HEK293 (cell line): ENCODE data around the gene SOCS1.

Experiments
- CTCF ChIA-PET: fragments of 350-600 bp; formaldehyde crosslinking; extraction: SDS; loops from one replicate; lab custom pipeline; 2021; ENCODE audit warnings: antibody characterized with exemption; lab: Yijun Ruan, JAX
- POLR2A ChIA-PET: fragments of 300-600 bp; formaldehyde crosslinking; extraction: SDS; loops from one replicate; lab custom pipeline; 2020; ENCODE audit warnings: antibody characterized with exemption, inconsistent platforms; lab: Yijun Ruan, JAX
- H3K27ac ChIP-seq: fragments of 200-500 bp; sonication (Bioruptor generic); 2 replicates; pipeline ENCODE4 v1.5.1; 2014; ENCODE audit warnings: low read depth, low read length, control low read depth, inconsistent platforms; ENCODE audit errors: extremely low read depth
- H3K36me3 ChIP-seq, 2 experiments: fragments of 200-500 bp in 1 of 2; sonication (Bioruptor generic) in 1 of 2; 1 replicate in 1 of 2; 2 replicates in 1 of 2; pipeline ENCODE4 v1.5.1; 2014 to 2017; ENCODE audit warnings: inconsistent platforms in 2 of 2, low read length in 2 of 2; ENCODE audit not compliant: control insufficient read depth in 2 of 2, insufficient read depth in 1 of 2
- H3K4me1 ChIP-seq: fragments of 200-500 bp; sonication (Bioruptor generic); 2 replicates; pipeline ENCODE4 v1.5.1; 2014; ENCODE audit warnings: mild to moderate bottlenecking, low read length, inconsistent platforms; ENCODE audit not compliant: control insufficient read depth, insufficient read depth
- H3K4me3 ChIP-seq: 2 replicates; pipeline ENCODE4 v1.5.1; 2011; ENCODE audit warnings: low read depth, mild to moderate bottlenecking, control low read depth, low read length, moderate library complexity
- H3K9me3 ChIP-seq: fragments of 200-500 bp; sonication (Bioruptor generic); 2 replicates; pipeline ENCODE4 v1.5.1; 2014; ENCODE audit warnings: low read depth, low read length, inconsistent platforms; ENCODE audit not compliant: control insufficient read depth, insufficient read depth
- EGR2 ChIP-seq: fragments of 450-650 bp; formaldehyde crosslinking; IDR thresholded peaks from 2 replicates; pipeline ENCODE4 v1.5.1; 2016; ENCODE audit warnings: low read depth, missing biosample characterization, missing genetic modification characterization
- KLF10 ChIP-seq: fragments of 450-650 bp; IDR thresholded peaks from 2 replicates; pipeline ENCODE4 v1.5.1; 2018; ENCODE audit warnings: missing biosample characterization, mild to moderate bottlenecking, missing genetic modification characterization
- PRDM4 ChIP-seq: fragments of 450-650 bp; formaldehyde crosslinking; IDR thresholded peaks from 2 replicates; pipeline ENCODE4 v1.5.1; 2017; ENCODE audit warnings: missing biosample characterization, missing genetic modification characterization
- PRDM6 ChIP-seq: fragments of 450-650 bp; formaldehyde crosslinking; IDR thresholded peaks from 2 replicates; pipeline ENCODE4 v1.5.1; 2017; ENCODE audit warnings: missing biosample characterization, missing genetic modification characterization
- SETDB1 ChIP-seq: IDR thresholded peaks from one replicate; pipeline ENCODE4 v1.6.1; 2017; ENCODE audit warnings: mild to moderate bottlenecking, low read length, moderate library complexity, mixed read lengths; ENCODE audit not compliant: insufficient read length
- ZBTB6 ChIP-seq: fragments of 450-650 bp; formaldehyde crosslinking; IDR thresholded peaks from 2 replicates; pipeline ENCODE4 v1.5.1; 2017; ENCODE audit warnings: missing biosample characterization, missing genetic modification characterization
- ZFHX2 ChIP-seq: fragments of 450-650 bp; formaldehyde crosslinking; conservative IDR thresholded peaks from 2 replicates; pipeline ENCODE4 v1.5.1; 2016; ENCODE audit warnings: missing biosample characterization, missing genetic modification characterization
- ZNF664 ChIP-seq: fragments of 450-650 bp; formaldehyde crosslinking; IDR thresholded peaks from 2 replicates; pipeline ENCODE4 v1.5.1; 2016; ENCODE audit warnings: missing biosample characterization, missing genetic modification characterization
- ZSCAN18 ChIP-seq: fragments of 450-650 bp; formaldehyde crosslinking; IDR thresholded peaks from 2 replicates; pipeline ENCODE4 v1.5.1; 2016; ENCODE audit warnings: missing biosample characterization, missing genetic modification characterization

The SOCS1 gene

GRCh38 chr16:11205065-11205699 is 50.8 kb downstream of the SOCS1 start:
- ChIA-PET CTCF (no interaction called here), POLR2A (no interaction called here)
- TF ChIP-seq ZNF664 = no peak
- TF ChIP-seq PRDM4 (tag by site-specific recombination) = 0 out of 2 replicates have a peak, but pooled peaks have one; percentile 27
- Histone ChIP-seq H3K4me3 (no peak overlapping the region), H3K9me3 (no peaks in the 10 kb centered on the region), H3K27ac (no peak overlapping the region), H3K36me3 (no peaks in the 10 kb centered on the region), H3K4me1 (no peaks in the 10 kb centered on the region)

- TF ChIP-seq ZSCAN18 (tag by site-specific recombination) = no peak
- TF ChIP-seq SETDB1 = no peak
- TF ChIP-seq PRDM6 (tag by site-specific recombination) = no peak
- TF ChIP-seq KLF10 (tag by site-specific recombination) = no peak
- peak; percentile 24; the same call in 1 of the 2 replicates for TF ChIP-seq EGR2 (tag by site-specific recombination)
- peak; percentile 46; the same call in 1 of the 2 replicates for TF ChIP-seq ZFHX2 (tag by site-specific recombination)
- TF ChIP-seq ZBTB6 (tag by site-specific recombination) = no peak
- Histone ChIP-seq H3K9me3 (no peaks in the 10 kb centered on the region), H3K4me1 (no peaks in the 10 kb centered on the region), H3K27ac (no peak overlapping the region), H3K4me3 (no peak overlapping the region), H3K36me3 (no peaks in the 10 kb centered on the region)
- ChIA-PET CTCF (no interaction called here), POLR2A (no interaction called here)
These were observed 51.4 kb downstream of the SOCS1 start for GRCh38 chr16:11204513-11205047.
